ENCODE results near the gene ABCA8.
"Not testable (repeated sequence)": the region's sequence is repeated elsewhere in the genome, so short reads cannot be mapped to it uniquely, and the experiment has no call there.

Gene ABCA8

GRCh38 chr17:68953340-68953997 is 1.7 kb downstream of the ABCA8 start:
- H3K4me2 ChIP-seq (ENCODE audit: low read depth, low read length) = no peak overlapping the region
- H3K9me2 ChIP-seq (replicated peaks; ENCODE audit: insufficient read depth, low read length) = no peaks in the 10 kb centered on the region
- no peak for DNase-seq
- H3F3A ChIP-seq (ENCODE audit: insufficient read depth, low read length) = no peaks in the 10 kb centered on the region
- H2AFZ ChIP-seq (ENCODE audit: low read length) = no peak overlapping the region
- TF ChIP-seq EZH2 (optimal IDR thresholded peaks at IDR 0.05; ENCODE audit: low read depth, low read length) (no peak), CTCF (IDR thresholded peaks at IDR 0.05; ENCODE audit: low read length) (no peak), EZH2phosphoT487 (IDR thresholded peaks at IDR 0.05; ENCODE audit: low read length) (no peak)
- no peak overlapping the region for H3K9ac ChIP-seq (ENCODE audit: low read length)
- H3K4me3 ChIP-seq (ENCODE audit: low read length) = no peak overlapping the region
- H3K79me2 ChIP-seq (ENCODE audit: low read length) = no peaks in the 10 kb centered on the region
- no peak overlapping the region for H3K27ac ChIP-seq (ENCODE audit: low read length)
- H3K27me3 ChIP-seq (replicated peaks; ENCODE audit: insufficient read depth, low read length) = no peaks in the 10 kb centered on the region
- H3K36me3 ChIP-seq (replicated peaks; ENCODE audit: insufficient read depth, low read length) = no peaks in the 10 kb centered on the region
- H3K4me1 ChIP-seq (ENCODE audit: low read length) = no peaks in the 10 kb centered on the region
- no peaks in the 10 kb centered on the region for H3K9me3 ChIP-seq (replicated peaks; ENCODE audit: insufficient read depth, low read length)
- no peaks in the 10 kb centered on the region for H4K20me1 ChIP-seq (ENCODE audit: insufficient read depth, low read length)

- no peaks in the 10 kb centered on the region for H3K36me3 ChIP-seq (replicated peaks; ENCODE audit: insufficient read depth, low read length)
- H3K9me3 ChIP-seq (replicated peaks; ENCODE audit: insufficient read depth, low read length) = no peaks in the 10 kb centered on the region
- no peak for TF ChIP-seq EZH2 (optimal IDR thresholded peaks at IDR 0.05; ENCODE audit: low read depth, low read length)
- no peak for TF ChIP-seq EZH2phosphoT487 (IDR thresholded peaks at IDR 0.05; ENCODE audit: low read length)
- TF ChIP-seq CTCF (IDR thresholded peaks at IDR 0.05; ENCODE audit: low read length) = no peak
- H3K4me2 ChIP-seq (ENCODE audit: low read depth, low read length) = no peak overlapping the region
- no peaks in the 10 kb centered on the region for H3K9me2 ChIP-seq (replicated peaks; ENCODE audit: insufficient read depth, low read length)
- H3K4me3 ChIP-seq (ENCODE audit: low read length) = no peak overlapping the region
- no peak overlapping the region for H3K9ac ChIP-seq (ENCODE audit: low read length)
- H4K20me1 ChIP-seq (ENCODE audit: insufficient read depth, low read length) = no peaks in the 10 kb centered on the region
- H3K79me2 ChIP-seq (ENCODE audit: low read length) = no peaks in the 10 kb centered on the region
- DNase-seq = no peak
- H3K27ac ChIP-seq (ENCODE audit: low read length) = no peak overlapping the region
- H3F3A ChIP-seq (ENCODE audit: insufficient read depth, low read length) = no peaks in the 10 kb centered on the region
- no peak overlapping the region for H2AFZ ChIP-seq (ENCODE audit: low read length)
- H3K27me3 ChIP-seq (replicated peaks; ENCODE audit: insufficient read depth, low read length) = no peaks in the 10 kb centered on the region
- no peaks in the 10 kb centered on the region for H3K4me1 ChIP-seq (ENCODE audit: low read length)
Observed at GRCh38 chr17:68950725-68951124, 4.5 kb downstream of the ABCA8 start.

- H3K79me2 ChIP-seq (ENCODE audit: low read length); DNase-seq; H3K4me2 ChIP-seq (ENCODE audit: low read depth, low read length); H3K27ac ChIP-seq (ENCODE audit: low read length); H3K9me2 ChIP-seq (replicated peaks; ENCODE audit: insufficient read depth, low read length); H3K4me1 ChIP-seq (ENCODE audit: low read length); H3K4me3 ChIP-seq (ENCODE audit: low read length); H3F3A ChIP-seq (ENCODE audit: insufficient read depth, low read length); H4K20me1 ChIP-seq (ENCODE audit: insufficient read depth, low read length); H3K9ac ChIP-seq (ENCODE audit: low read length); H3K27me3 ChIP-seq (replicated peaks; ENCODE audit: insufficient read depth, low read length); H3K9me3 ChIP-seq (replicated peaks; ENCODE audit: insufficient read depth, low read length); H3K36me3 ChIP-seq (replicated peaks; ENCODE audit: insufficient read depth, low read length); H2AFZ ChIP-seq (ENCODE audit: low read length): not testable (repeated sequence)
Observed at GRCh38 chr17:68947868-68948267, 7.3 kb downstream of the ABCA8 start.

- H3K4me2 ChIP-seq (ENCODE audit: low read depth, low read length) = no peak overlapping the region
- no peak overlapping the region for H3K4me3 ChIP-seq (ENCODE audit: low read length)
- no peaks in the 10 kb centered on the region for H4K20me1 ChIP-seq (ENCODE audit: insufficient read depth, low read length)
- H3F3A ChIP-seq (ENCODE audit: insufficient read depth, low read length) = no peaks in the 10 kb centered on the region
- DNase-seq = no peak
- no peak overlapping the region for H2AFZ ChIP-seq (ENCODE audit: low read length)
- no peak for TF ChIP-seq EZH2phosphoT487 (IDR thresholded peaks at IDR 0.05; ENCODE audit: low read length)
- TF ChIP-seq EZH2 (optimal IDR thresholded peaks at IDR 0.05; ENCODE audit: low read depth, low read length) = no peak
- no peak for TF ChIP-seq CTCF (IDR thresholded peaks at IDR 0.05; ENCODE audit: low read length)
- H3K36me3 ChIP-seq (replicated peaks; ENCODE audit: insufficient read depth, low read length) = no peaks in the 10 kb centered on the region
- no peaks in the 10 kb centered on the region for H3K9me2 ChIP-seq (replicated peaks; ENCODE audit: insufficient read depth, low read length)
- H3K4me1 ChIP-seq (ENCODE audit: low read length) = no peaks in the 10 kb centered on the region
- H3K27ac ChIP-seq (ENCODE audit: low read length) = no peak overlapping the region
- no peaks in the 10 kb centered on the region for H3K79me2 ChIP-seq (ENCODE audit: low read length)
- no peaks in the 10 kb centered on the region for H3K27me3 ChIP-seq (replicated peaks; ENCODE audit: insufficient read depth, low read length)
- no peak overlapping the region for H3K9ac ChIP-seq (ENCODE audit: low read length)
- no peaks in the 10 kb centered on the region for H3K9me3 ChIP-seq (replicated peaks; ENCODE audit: insufficient read depth, low read length)
Observed at GRCh38 chr17:68944435-68945035, 10.7 kb downstream of the ABCA8 start.

GRCh38 chr17:68943812-68944182 is 11.4 kb downstream of the ABCA8 start:
- not testable (repeated sequence) for H4K20me1 ChIP-seq (ENCODE audit: insufficient read depth, low read length); H3K9me2 ChIP-seq (replicated peaks; ENCODE audit: insufficient read depth, low read length); H3K4me1 ChIP-seq (ENCODE audit: low read length); H3K4me3 ChIP-seq (ENCODE audit: low read length); H3K9me3 ChIP-seq (replicated peaks; ENCODE audit: insufficient read depth, low read length); DNase-seq; H3F3A ChIP-seq (ENCODE audit: insufficient read depth, low read length); H2AFZ ChIP-seq (ENCODE audit: low read length); H3K4me2 ChIP-seq (ENCODE audit: low read depth, low read length); H3K27ac ChIP-seq (ENCODE audit: low read length); H3K36me3 ChIP-seq (replicated peaks; ENCODE audit: insufficient read depth, low read length); H3K9ac ChIP-seq (ENCODE audit: low read length); H3K79me2 ChIP-seq (ENCODE audit: low read length); H3K27me3 ChIP-seq (replicated peaks; ENCODE audit: insufficient read depth, low read length)
